Type B pancreatic cell (in vitro differentiated cells): ENCODE measurements around the gene KCNJ14. TPM values are rescaled to one million over a fixed set of nuclear protein-coding genes. Genes with fewer than 3 reads are reported as not detected.

Source experiments
- DNase-seq: peaks from one replicate; pipeline ENCODE4 v3.0.0; 2021; ENCODE audit warnings: mixed read lengths; ENCODE audit not compliant: unreplicated experiment; ENCODE audit errors: extremely low spot score
- H3K27ac Mint-ChIP-seq: 2 replicates; pipeline ENCODE4 v1.8.0; 2021; ENCODE audit warnings: mild to moderate bottlenecking, mixed read lengths
- H3K27me3 Mint-ChIP-seq: 2 replicates; pipeline ENCODE4 v1.8.0; 2021; ENCODE audit warnings: mixed read lengths
- H3K36me3 Mint-ChIP-seq: 2 replicates; pipeline ENCODE4 v1.8.0; 2021; ENCODE audit warnings: mixed read lengths
- H3K4me1 Mint-ChIP-seq: one replicate; pipeline ENCODE4 v1.8.0; 2021; ENCODE audit warnings: mixed read lengths; ENCODE audit not compliant: unreplicated experiment
- H3K4me3 Mint-ChIP-seq: 2 replicates; pipeline ENCODE4 v1.8.0; 2021; ENCODE audit warnings: mild to moderate bottlenecking, mixed read lengths
- H3K9me3 Mint-ChIP-seq: 2 replicates; pipeline ENCODE4 v1.8.0; 2021; ENCODE audit warnings: mixed read lengths
- total RNA-seq: library from RNA; stranded (reverse); gene quantifications from 2 replicates; pipeline ENCODE4 v1.2.1, GENCODE V29; 2021; ENCODE audit warnings: low replicate concordance
- TF ChIP-seq, protein P1 (sequence below): fragments of 200-600 bp; sonication (generic); conservative IDR thresholded peaks from 2 replicates; pipeline ENCODE4 v1.5.0; 2021; ENCODE audit warnings: antibody characterized with exemption, mild to moderate bottlenecking

Gene KCNJ14
- total RNA-seq, 1 donor from 2014 or later: 1.8 TPM

DNA sequence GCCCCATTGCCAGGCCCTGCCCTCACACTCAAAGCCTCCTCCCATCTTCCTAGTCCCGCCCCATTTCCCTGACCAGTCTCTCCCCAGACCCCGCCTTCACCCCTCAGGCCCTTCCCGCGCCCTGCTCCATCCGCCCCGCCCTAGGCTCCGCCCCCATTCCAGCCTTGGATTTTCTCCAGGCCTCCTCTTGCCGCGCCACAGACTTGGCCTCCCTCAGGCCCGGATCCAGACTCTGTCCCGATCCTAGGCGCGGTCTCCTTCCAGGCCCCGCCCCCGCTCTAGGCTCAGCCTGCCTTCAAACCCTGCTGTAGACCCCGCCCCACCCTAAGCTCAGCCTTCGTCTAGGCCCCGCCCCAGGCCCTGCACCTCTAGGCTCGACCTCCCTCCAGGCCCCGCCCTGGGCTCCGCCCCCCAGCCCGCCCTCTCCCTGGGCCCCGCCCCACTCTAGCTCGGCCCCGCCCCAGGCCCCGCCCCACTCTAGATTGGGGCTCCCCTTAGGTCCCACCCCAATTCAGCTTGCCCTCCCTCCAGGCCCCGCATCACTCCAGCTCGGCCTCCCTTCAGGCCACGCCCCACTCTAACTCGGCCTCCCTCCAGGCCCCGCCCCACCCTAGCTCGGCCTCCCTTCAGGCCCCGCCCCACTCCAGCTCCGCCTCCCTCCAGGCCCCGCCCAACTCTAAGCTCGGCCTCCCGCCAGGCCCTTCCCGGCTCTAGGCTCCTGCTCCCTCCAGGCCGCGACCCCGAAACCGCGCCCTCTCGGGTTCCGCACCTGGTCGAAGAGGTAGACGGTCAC, 37.7 kb downstream of the KCNJ14 start:
- peak overlapping the region; percentile 96 for H3K27ac Mint-ChIP-seq
- peak; percentile 92 for DNase-seq
- peaks cover 6% of the 10 kb centered on the region for H3K9me3 Mint-ChIP-seq
- peaks cover 27% of the 10 kb centered on the region for H3K27me3 Mint-ChIP-seq
- H3K4me3 Mint-ChIP-seq: peak overlapping the region; percentile 86
- H3K36me3 Mint-ChIP-seq: peaks cover 3% of the 10 kb centered on the region
- TF ChIP-seq, protein P1, sequence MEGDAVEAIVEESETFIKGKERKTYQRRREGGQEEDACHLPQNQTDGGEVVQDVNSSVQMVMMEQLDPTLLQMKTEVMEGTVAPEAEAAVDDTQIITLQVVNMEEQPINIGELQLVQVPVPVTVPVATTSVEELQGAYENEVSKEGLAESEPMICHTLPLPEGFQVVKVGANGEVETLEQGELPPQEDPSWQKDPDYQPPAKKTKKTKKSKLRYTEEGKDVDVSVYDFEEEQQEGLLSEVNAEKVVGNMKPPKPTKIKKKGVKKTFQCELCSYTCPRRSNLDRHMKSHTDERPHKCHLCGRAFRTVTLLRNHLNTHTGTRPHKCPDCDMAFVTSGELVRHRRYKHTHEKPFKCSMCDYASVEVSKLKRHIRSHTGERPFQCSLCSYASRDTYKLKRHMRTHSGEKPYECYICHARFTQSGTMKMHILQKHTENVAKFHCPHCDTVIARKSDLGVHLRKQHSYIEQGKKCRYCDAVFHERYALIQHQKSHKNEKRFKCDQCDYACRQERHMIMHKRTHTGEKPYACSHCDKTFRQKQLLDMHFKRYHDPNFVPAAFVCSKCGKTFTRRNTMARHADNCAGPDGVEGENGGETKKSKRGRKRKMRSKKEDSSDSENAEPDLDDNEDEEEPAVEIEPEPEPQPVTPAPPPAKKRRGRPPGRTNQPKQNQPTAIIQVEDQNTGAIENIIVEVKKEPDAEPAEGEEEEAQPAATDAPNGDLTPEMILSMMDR: no peak
- H3K4me1 Mint-ChIP-seq: peaks cover 32% of the 10 kb centered on the region

DNA sequence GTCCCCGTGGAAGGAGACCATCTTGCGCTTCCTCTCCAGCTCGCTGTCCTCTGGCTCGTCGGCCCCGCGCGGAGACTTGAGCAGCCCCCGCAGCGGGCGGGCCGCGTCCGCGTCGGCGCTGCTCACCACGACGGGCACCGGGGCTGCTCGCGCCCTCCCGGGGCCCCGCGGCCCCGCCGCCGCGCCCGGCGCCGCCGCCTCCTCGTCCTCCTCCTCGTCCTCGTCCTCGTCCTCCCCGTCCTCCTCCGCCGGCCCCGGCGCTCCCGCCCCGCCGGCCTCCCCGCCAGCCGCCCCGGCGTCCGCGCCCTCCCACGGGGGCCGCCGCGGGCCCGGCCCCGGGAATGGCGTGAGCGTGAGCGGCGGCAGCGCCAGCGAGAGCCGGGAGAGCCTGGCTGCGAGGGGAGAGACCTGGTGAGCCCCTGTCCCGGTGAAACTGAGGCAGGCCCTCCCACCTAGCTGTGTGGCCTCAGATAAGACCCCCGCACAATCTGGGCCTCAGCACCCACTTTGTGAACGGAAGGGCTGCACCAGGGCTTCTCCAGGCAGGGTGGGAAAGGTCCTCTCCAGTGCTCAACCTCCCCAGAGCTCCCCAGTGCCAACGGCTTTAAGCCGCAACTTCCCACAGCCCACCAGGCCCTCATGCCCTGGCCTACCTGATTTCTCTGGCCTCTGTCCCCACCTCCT, 38.5 kb downstream of the KCNJ14 start:
- peak overlapping the region; percentile 96 for H3K27ac Mint-ChIP-seq
- no peak for DNase-seq
- TF ChIP-seq, protein P1: no peak
- peak overlapping the region; percentile 87 for H3K4me3 Mint-ChIP-seq
- H3K36me3 Mint-ChIP-seq: no peaks in the 10 kb centered on the region
- peaks cover 6% of the 10 kb centered on the region for H3K9me3 Mint-ChIP-seq
- H3K4me1 Mint-ChIP-seq: peaks cover 32% of the 10 kb centered on the region
- peaks cover 27% of the 10 kb centered on the region for H3K27me3 Mint-ChIP-seq

DNA sequence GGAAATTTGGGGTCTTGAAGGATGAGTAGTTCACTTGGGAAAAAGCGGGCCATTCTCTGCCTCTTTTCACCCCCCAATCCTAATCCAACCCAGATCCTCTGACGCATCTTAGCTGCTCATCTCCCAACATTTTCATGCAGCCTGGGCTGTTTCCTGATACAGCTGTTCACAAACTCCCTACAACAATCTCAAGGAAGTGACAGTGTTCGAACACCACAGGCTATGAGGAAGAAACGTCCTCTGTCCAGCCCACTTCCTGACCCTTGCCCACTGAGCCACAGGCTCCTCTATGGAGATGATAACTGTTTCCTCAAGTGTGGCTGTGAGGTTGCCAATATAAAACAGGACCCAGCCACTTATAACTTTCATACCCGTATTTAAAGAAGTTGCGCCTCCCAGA, 40.0 kb downstream of the KCNJ14 start:
- Mint-ChIP-seq H3K27me3 (peaks cover 26% of the 10 kb centered on the region), H3K36me3 (no peaks in the 10 kb centered on the region), H3K4me1 (peaks cover 32% of the 10 kb centered on the region), H3K27ac (peak overlapping the region; percentile 90), H3K9me3 (peaks cover 6% of the 10 kb centered on the region), H3K4me3 (peak overlapping the region; percentile 87)
- TF ChIP-seq, protein P1: no peak
- no peak for DNase-seq

DNA sequence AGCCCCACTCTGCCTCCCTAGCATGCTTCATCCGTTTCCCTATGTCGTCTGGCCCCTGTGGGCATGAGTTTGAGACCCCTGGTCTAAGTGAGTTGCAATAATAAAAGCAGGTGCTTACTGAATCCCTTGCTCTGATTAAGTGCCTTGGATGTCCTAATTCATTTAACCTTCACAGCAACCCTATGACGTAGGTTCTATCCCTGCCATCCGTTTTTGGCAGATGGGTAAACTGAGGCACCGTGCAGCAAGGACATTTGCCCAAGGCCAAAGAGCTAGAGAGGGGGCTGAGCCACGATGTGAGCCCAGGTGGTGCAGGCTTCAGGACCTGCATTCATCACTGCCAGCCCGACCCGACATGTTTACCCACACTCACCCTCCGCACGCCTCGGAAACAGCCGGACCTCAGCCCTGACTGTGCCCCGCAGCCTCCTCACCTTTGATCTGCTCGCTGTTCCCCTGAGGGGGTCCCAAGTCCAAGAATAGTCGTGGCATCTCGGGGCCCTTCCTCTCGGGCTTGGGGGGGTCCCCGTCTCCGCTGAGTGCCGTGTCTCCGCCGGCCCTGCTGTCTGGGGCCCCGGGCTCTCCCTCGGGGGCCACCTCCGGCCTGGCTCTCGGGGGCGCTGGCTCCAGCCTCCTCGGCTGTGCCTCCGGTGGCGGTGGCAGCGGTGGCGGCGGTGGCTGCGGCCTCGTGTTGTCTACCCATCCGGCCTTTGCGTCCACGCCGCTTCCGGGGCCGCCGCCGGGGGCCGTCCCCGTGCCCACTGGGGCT, 41.8 kb downstream of the KCNJ14 start:
- Mint-ChIP-seq H3K9me3 (peaks cover 6% of the 10 kb centered on the region), H3K27me3 (peaks cover 14% of the 10 kb centered on the region), H3K36me3 (no peaks in the 10 kb centered on the region), H3K4me3 (peak overlapping the region; percentile 31), H3K4me1 (peaks cover 25% of the 10 kb centered on the region), H3K27ac (peak overlapping the region; percentile 53)
- TF ChIP-seq, protein P1: no peak
- no peak for DNase-seq

DNA sequence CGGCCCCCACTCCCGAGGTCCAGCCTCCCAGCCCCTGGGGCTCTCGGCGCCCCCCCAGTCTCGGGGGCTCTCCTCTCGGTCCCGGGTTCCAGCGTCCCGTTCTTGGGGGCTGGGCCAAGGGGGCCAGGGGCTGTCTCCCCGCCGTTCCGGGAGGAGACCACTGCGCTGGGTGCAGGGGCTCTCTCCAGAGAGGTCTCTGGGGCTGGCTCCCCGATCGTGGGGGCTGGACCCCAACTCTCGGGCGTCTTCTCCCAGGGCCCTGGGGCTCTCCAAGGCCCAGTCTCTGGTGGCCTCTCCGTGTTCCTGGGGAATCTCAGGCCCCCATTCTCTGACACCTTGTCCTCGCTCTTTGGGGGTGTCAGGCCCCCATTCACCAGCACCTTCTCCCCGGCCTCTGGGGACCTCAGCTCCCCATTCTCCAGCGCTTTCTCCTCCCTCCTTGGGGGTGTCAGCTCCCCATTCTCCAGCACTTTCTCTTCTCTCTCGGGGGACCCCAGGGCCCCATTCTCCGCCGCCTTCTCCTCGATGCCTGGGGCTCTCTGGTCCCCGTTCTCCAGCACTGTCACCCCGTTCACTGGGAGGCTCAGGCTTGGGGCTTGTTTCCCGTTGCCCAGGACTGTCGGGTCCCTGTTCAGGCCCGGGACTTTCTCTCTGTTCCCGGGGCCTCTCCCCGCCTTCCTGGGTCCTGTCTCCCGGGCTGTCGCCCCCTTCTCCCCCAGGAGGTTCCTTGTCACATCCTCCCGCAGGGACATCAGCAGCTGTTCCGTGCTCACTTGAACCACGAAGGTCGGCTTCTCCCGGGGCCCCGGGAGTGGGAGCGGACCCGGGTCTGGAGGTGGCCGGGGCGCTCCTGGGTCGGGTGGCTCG, 42.6 kb downstream of the KCNJ14 start:
- no peak for DNase-seq
- peaks cover 18% of the 10 kb centered on the region for H3K4me1 Mint-ChIP-seq
- H3K4me3 Mint-ChIP-seq: no peak overlapping the region
- H3K9me3 Mint-ChIP-seq: no peaks in the 10 kb centered on the region
- no peaks in the 10 kb centered on the region for H3K36me3 Mint-ChIP-seq
- H3K27ac Mint-ChIP-seq: no peak overlapping the region
- TF ChIP-seq, protein P1: no peak
- H3K27me3 Mint-ChIP-seq: peaks cover 5% of the 10 kb centered on the region
